ENCODE results near the gene SLC7A5.
"Not testable (repeated sequence)": the region's sequence is repeated elsewhere in the genome, so short reads cannot be mapped to it uniquely, and the experiment has no call there.

Gene SLC7A5

DNA sequence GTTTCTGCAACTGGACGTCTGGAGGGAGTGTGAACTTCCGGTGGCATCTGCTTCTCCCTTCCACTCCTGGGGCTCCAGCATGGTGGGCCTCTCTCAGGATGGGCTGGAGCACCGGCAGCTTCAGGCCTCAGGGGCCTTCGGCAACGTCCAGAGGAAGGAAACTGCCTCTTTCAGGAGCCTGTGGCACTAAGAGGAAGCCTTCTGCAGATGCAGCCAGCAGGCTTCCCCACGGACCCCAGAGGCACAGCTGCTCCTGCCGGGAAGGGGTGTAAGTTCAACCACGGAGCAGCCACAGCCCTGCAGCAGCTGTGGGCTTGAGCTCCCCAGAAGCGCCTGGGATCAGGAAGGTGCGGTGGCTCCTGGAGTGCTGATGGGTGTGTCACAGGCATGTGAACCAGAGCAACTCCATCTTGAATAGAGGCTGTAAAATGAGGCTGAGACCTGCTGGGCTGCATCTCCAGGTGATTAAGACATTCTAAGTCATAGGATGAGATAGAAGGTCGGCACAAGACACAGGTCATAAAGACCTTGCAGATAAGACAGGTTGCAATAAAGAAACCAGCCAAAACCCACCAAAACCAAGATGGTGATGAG, 52.7 kb downstream of the SLC7A5 start:
- ATAC-seq (ENCODE audit: low read depth) (no peak), DNase-seq (ENCODE audit: low spot score) (no peak)
- H3K9me3 ChIP-seq (ENCODE audit: severe bottlenecking), result peaks cover 27% of the 10 kb centered on the region
- H3K4me1 ChIP-seq (ENCODE audit: insufficient read depth, poor library complexity, severe bottlenecking), result no peaks in the 10 kb centered on the region
- no peaks in the 10 kb centered on the region for H3K27me3 ChIP-seq (ENCODE audit: insufficient read depth, poor library complexity, severe bottlenecking)
- no peaks in the 10 kb centered on the region for H3K36me3 ChIP-seq (ENCODE audit: low read depth)
- TF ChIP-seq, protein P1, sequence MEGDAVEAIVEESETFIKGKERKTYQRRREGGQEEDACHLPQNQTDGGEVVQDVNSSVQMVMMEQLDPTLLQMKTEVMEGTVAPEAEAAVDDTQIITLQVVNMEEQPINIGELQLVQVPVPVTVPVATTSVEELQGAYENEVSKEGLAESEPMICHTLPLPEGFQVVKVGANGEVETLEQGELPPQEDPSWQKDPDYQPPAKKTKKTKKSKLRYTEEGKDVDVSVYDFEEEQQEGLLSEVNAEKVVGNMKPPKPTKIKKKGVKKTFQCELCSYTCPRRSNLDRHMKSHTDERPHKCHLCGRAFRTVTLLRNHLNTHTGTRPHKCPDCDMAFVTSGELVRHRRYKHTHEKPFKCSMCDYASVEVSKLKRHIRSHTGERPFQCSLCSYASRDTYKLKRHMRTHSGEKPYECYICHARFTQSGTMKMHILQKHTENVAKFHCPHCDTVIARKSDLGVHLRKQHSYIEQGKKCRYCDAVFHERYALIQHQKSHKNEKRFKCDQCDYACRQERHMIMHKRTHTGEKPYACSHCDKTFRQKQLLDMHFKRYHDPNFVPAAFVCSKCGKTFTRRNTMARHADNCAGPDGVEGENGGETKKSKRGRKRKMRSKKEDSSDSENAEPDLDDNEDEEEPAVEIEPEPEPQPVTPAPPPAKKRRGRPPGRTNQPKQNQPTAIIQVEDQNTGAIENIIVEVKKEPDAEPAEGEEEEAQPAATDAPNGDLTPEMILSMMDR (IDR thresholded peaks at IDR 0.05; ENCODE audit: poor library complexity, severe bottlenecking), result no peak
- no peak overlapping the region for H3K4me3 ChIP-seq (ENCODE audit: severe bottlenecking)
- no peak overlapping the region for H3K27ac ChIP-seq (ENCODE audit: poor library complexity, severe bottlenecking)

DNA sequence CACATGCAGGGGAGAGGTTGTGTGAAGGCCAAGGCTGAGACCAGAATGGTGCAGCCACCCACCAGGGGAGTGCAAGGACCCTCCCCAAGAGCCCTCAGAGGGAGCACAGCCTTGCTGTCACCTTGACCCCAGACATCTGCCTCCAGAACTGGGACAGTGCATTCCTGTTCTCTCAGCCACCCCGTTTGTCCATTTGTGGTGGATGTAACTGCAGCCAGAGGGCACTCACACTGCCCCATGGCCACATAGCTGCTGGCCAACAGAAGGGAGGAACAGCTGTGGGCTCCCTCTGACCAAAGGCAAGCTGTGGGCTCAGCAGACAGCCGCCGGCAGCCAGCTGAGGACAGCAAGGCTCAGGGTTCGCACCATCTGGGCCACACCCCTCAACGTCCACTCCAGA, 53.7 kb downstream of the SLC7A5 start:
- H3K27ac ChIP-seq (ENCODE audit: poor library complexity, severe bottlenecking), result no peak overlapping the region
- H3K9me3 ChIP-seq (ENCODE audit: severe bottlenecking), result peaks cover 27% of the 10 kb centered on the region
- no peaks in the 10 kb centered on the region for H3K27me3 ChIP-seq (ENCODE audit: insufficient read depth, poor library complexity, severe bottlenecking)
- H3K4me1 ChIP-seq (ENCODE audit: insufficient read depth, poor library complexity, severe bottlenecking), result no peaks in the 10 kb centered on the region
- no peak for DNase-seq (ENCODE audit: low spot score)
- no peak overlapping the region for H3K4me3 ChIP-seq (ENCODE audit: severe bottlenecking)
- H3K36me3 ChIP-seq (ENCODE audit: low read depth), result no peaks in the 10 kb centered on the region
- TF ChIP-seq, protein P1 (IDR thresholded peaks at IDR 0.05; ENCODE audit: poor library complexity, severe bottlenecking), result no peak
- no peak for ATAC-seq (ENCODE audit: low read depth)

DNA sequence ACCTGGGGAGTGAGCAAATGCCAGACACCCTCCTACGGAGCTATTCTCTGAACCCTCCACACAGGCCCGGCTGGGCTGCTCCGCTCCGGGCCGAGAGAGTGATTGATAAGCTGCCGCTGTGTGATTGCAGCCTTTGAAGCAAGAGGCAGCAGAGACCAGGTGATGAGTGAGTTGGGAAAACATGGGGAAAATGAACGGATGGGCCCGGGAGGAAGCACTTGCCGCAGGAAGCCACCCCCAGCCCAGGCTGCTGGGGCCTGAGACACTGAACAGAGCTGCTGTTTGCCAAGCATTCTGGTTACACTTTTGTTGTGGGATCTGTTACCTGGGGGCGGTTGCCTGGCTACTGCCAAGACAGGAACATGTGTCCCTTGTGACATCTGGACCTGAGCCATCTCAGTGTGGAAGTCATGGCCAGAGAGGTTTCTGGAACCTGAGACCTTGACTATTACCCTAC, 57.1 kb downstream of the SLC7A5 start:
- TF ChIP-seq, protein P1 (IDR thresholded peaks at IDR 0.05; ENCODE audit: poor library complexity, severe bottlenecking), result no peak
- Histone ChIP-seq H3K27ac (ENCODE audit: poor library complexity, severe bottlenecking) (no peak overlapping the region), H3K9me3 (ENCODE audit: severe bottlenecking) (peaks cover 12% of the 10 kb centered on the region), H3K4me3 (ENCODE audit: severe bottlenecking) (no peak overlapping the region), H3K36me3 (ENCODE audit: low read depth) (no peaks in the 10 kb centered on the region), H3K27me3 (ENCODE audit: insufficient read depth, poor library complexity, severe bottlenecking) (no peaks in the 10 kb centered on the region), H3K4me1 (ENCODE audit: insufficient read depth, poor library complexity, severe bottlenecking) (peaks cover 8% of the 10 kb centered on the region)
- DNase-seq (ENCODE audit: low spot score) (no peak), ATAC-seq (ENCODE audit: low read depth) (no peak)

DNA sequence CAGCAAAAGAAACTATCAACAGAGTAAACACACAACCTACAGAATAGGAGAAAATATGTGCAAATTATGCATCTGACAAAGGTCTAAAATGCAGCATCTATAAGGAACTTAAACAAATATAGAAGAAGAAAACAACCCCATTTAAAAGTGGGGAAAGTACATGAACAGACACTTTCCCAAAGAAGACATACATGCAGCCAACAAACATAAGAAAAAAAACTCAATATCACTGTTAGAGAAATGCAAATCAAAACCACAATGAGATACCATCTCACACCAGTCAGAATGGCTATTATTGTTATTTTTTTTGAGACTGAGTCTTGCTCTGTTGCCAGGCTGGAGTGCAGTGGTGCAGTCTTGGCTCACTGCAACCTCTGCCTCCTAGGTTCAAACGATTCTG, 57.9 kb downstream of the SLC7A5 start:
- ATAC-seq (ENCODE audit: low read depth); DNase-seq (ENCODE audit: low spot score); H3K27me3 ChIP-seq (ENCODE audit: insufficient read depth, poor library complexity, severe bottlenecking); H3K36me3 ChIP-seq (ENCODE audit: low read depth); H3K27ac ChIP-seq (ENCODE audit: poor library complexity, severe bottlenecking); H3K4me3 ChIP-seq (ENCODE audit: severe bottlenecking); H3K9me3 ChIP-seq (ENCODE audit: severe bottlenecking): not testable (repeated sequence)
- peaks cover 10% of the 10 kb centered on the region for H3K4me1 ChIP-seq (ENCODE audit: insufficient read depth, poor library complexity, severe bottlenecking)

DNA sequence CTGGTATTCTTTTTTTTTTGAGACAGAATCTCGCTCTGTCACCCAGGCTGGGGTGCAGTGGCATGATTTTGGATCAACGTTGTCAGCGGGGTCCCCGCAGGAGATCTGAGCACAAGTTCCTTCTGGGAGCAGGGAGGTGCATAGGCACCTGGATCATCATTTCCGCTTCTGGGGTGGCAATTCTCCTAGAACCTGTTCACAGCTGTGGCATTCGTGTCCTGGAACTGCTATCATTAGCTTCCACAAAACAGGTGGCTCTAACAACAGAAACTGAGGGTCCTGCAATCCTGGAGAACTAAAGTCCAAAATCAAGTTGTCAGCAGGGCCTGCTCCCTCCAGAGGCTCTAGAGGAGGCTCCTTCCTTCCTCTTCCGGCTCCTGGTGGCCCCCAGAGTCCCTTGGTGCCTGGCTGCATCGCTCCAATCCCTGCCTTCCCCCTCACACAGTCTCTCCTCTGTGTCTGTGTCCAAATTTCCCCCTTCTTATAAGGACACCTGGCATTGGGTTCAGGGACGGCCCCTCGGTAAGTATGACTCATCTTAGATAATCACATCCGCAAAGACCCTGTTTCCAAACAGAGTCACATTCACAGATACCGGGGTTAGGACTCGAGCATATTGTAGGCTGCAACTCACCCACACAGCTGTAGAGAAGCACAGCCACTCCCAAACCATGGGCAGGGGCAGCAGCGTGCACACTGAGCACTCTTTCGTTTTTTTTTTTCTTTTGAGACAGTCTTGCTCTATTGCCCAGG, 60.0 kb downstream of the SLC7A5 start:
- H3K27me3 ChIP-seq (ENCODE audit: insufficient read depth, poor library complexity, severe bottlenecking), result no peaks in the 10 kb centered on the region
- H3K4me1 ChIP-seq (ENCODE audit: insufficient read depth, poor library complexity, severe bottlenecking), result peaks cover 24% of the 10 kb centered on the region
- DNase-seq (ENCODE audit: low spot score), result no peak
- H3K9me3 ChIP-seq (ENCODE audit: severe bottlenecking), result no peaks in the 10 kb centered on the region
- TF ChIP-seq, protein P1 (IDR thresholded peaks at IDR 0.05; ENCODE audit: poor library complexity, severe bottlenecking), result no peak
- H3K36me3 ChIP-seq (ENCODE audit: low read depth), result no peaks in the 10 kb centered on the region
- no peak for ATAC-seq (ENCODE audit: low read depth)
- H3K27ac ChIP-seq (ENCODE audit: poor library complexity, severe bottlenecking), result peak overlapping the region; percentile 97
- H3K4me3 ChIP-seq (ENCODE audit: severe bottlenecking), result no peak overlapping the region
